COLO829 (cell line): ENCODE measurements around the gene DACT1.

ENCODE experiments used
- DNase-seq: peaks from one replicate; pipeline ENCODE4 v3.0.0; 2012; ENCODE audit warnings: low spot score

The DACT1 gene

DNA sequence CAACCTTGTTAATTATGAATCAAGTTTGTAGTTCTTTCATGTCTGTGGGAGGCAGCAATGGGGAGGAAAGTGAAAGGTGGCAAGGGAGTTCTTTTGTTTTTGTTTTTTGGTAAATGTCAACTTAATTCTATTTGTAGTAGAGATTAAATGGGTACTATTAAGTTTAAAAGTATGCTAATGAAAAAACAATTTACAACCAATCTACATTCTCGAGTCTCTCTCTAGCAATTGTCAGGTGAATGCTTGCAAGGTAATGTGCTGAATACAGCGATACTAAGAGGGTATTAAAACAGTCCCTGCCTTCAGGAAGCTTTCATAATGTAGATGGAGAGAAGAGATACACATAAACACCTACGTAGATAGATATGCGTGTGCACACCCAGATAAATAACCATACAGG is 1.6 kb upstream of the DACT1 start:
- DNase-seq = no peak

DNA sequence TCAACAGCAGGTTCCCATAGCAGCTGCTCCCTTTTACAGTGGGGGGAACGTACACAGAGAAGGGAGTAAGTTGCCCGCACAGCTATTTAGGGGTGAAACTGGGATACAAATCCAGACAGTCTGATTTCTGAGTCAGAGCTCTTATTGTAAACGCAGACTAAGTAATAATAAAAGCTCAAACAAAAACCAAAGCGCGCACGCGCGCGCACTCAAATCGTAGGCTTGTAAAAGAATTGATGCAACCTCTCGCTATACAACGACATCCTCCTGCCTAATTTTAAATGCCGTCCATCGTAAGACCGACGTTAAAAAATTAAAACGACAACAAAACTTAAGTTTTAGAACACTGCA is 747 bp upstream of the DACT1 start:
- no peak for DNase-seq

DNA sequence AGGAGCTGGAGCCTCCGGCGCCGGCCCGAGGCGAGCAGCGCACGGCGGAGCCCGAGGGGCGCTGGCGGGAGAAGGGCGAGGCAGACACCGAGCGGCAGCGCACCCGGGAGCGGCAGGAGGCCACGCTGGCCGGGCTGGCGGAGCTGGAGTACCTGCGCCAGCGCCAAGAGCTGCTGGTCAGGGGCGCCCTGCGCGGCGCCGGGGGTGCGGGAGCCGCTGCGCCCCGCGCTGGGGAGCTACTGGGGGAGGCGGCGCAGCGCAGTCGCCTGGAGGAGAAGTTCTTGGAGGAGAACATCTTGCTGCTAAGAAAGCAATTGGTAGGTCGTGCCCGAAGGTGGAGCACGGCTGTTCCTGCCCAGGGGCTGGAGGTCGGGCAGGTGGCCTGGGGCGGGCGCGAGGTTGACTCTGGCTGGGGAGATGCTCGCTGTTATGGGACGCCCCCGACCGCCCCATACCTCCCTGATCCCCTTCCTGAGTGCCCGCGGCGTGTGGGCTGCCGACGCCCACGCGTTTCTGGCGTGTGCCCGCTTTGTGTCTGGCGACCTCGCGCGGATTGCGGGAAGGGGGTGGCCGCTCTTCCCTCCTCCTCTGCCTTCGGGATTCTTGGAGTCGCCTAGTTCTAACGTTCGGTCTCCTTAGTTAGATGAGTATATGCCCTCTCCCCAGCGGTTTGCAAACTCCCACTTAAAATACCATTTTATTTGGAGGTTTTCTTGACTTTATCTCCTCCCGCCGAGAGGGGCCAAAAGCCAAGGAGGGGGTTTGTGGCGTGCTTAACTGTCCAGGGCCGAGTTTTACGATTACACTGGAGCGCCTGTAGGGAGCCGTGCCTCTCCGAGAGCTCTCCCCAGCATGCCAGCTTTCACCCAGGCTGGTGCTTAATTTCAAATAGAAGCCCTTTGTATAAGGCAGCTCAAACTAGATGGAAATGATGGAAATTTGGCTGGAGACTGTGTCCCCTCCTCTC is 752 bp downstream of the DACT1 start:
- no peak for DNase-seq

DNA sequence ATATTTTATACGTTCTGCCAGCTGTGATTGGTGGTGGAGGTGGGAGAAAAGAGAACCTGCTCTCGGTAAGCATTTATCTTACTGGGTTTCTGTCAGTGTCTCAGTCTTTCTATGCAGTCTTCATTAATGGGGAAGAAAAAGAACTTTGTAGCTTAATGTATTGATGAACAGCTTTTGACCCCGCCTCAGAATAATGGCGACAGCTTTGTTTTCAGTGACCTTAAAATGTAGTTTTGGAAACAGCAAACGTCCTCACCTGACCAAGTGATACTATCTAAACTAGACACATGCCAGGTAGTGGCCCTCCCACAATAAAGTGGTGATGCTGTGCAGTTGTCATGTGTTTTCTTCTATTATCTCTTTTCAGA is 1.4 kb downstream of the DACT1 start:
- DNase-seq = no peak

DNA sequence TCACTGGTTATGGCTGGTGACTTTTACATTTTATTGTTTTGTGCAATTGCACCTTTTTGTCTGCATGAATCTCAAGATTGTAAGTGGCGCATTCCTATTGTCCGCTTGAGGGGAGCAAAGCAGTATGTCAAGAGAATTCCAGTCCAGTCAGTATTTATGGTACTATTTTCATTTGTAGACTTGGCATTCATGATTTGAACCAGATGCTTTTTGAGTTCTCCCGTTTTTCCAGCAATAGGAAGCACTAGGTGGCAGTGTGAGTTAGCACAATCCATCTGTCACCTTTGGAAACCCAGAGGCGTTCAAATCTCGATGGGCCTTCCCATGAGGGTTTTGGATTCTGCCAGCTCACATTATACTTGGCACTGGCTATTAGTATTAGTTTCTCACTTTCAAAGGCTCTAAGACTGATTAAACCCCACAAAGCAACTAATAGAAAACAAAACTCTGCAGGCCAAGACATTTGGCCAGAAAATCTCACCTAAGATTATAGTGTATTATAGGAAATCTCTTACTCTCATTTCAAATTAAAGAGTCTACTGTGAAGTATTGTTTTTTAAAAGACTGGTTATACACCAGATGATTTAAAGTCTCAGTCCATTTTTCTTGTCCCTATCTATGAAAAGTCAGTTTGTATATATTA is 2.2 kb downstream of the DACT1 start:
- peak; percentile 54 for DNase-seq

DNA sequence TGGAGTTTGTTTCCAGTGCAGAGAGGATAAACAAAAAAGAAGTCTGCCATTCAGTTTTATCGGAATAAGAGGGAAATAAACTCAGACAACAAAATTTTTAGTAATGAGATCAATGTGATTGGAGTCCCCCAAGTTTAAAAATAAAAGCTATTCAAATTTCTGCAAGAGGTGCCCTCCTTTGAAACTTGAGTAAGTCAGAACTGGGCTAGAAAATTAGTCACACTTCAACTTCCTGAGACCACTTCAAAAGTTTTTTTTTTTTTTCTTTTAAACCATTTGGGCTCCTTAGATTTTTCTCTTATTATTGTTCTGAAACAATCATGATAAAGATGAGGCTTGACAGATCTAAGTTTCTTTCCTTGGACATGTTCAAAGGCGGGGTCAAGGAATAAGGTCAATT is 3.2 kb downstream of the DACT1 start:
- no peak for DNase-seq

DNA sequence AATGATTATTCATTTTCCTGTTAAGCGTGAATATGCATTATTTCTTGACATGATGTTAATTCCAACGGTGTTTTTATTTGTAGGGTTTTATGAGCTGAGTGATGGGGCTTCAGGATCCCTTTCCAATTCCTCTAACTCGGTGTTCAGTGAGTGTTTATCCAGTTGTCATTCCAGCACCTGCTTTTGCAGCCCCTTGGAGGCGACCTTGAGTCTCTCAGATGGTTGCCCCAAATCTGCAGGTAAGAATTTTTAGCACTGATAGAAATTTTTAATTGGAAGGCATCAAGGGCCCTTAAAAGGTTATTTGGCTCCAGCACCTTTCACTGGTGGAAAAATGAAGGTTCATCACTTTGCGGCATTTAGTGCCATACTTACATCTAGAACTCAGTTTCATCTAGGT is 3.7 kb downstream of the DACT1 start:
- DNase-seq = no peak

DNA sequence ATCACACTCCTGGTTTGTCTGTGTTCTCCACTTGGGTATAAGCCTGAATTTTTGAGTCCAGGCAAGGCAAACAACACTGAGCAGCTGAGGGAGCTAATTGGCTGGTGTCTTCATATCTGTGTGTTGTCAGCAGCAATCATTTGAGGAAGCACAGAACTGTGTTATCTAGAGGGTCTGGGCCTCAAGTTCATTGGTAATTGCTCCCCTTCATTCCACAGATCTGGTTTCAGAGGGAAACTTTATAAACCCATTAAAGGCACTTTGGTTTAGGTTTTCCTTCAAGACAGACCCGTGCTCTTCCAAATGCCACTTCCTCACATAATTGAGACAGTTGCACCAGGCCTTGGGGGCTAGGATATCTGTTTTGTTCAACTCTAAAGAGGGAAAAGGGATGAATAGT is 5.6 kb downstream of the DACT1 start:
- DNase-seq = no peak

DNA sequence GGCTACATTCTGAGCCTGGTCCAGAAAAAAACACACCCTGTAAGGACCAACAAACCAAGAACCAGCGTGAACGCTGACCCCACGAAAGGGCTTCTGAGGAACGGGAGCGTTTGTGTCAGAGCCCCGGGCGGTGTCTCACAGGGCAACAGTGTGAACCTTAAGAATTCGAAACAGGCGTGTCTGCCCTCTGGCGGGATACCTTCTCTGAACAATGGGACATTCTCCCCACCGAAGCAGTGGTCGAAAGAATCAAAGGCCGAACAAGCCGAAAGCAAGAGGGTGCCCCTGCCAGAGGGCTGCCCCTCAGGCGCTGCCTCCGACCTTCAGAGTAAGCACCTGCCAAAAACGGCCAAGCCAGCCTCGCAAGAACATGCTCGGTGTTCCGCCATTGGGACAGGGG is 7.9 kb downstream of the DACT1 start:
- no peak for DNase-seq

DNA sequence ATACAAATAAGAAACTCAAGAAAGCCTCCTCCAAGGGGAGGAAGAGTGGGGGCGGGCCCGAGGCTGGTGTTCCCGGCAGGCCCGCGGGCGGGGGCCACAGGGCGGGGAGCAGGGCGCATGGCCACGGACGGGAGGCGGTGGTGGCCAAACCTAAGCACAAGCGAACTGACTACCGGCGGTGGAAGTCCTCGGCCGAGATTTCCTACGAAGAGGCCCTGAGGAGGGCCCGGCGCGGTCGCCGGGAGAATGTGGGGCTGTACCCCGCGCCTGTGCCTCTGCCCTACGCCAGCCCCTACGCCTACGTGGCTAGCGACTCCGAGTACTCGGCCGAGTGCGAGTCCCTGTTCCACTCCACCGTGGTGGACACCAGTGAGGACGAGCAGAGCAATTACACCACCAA is 8.7 kb downstream of the DACT1 start:
- no peak for DNase-seq

DNA sequence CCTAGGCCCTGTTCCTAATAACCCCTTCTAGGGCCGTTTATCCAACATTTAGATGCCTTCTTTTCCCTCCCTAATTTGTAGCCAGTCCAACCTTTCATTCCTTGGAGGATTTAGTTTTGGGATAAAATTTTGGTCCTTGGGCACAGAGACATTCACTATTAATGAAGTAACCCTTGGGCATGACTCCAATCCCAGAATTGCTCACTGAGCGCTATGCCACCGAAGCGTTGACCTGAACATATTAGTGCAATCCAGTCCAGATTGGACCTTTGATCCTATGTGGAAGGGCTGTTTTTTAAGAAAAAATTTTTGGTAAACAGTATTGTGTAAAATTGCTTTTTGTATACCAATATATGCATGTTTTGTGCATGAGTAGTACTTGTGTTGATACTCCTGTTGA is 10.0 kb downstream of the DACT1 start:
- DNase-seq = no peak

DNA sequence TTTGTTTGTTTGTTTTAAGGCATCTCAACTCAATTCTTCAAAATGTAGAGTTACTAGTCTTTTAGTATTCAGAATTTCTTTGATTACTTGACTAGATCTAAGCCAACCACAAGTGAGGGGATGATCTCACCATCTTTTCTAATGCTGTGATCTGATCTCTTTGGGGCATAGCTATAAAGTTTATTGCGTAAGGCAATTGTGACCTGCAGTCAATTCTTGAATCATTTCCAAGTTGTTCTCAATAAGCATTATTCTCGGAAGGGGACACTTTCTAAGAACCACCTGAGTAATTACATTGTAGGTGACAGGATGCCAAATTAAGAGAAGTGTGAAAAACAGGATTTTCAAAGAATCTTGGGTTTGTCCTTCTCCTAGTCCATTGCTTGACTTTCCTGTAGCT is 13.1 kb downstream of the DACT1 start:
- no peak for DNase-seq

DNA sequence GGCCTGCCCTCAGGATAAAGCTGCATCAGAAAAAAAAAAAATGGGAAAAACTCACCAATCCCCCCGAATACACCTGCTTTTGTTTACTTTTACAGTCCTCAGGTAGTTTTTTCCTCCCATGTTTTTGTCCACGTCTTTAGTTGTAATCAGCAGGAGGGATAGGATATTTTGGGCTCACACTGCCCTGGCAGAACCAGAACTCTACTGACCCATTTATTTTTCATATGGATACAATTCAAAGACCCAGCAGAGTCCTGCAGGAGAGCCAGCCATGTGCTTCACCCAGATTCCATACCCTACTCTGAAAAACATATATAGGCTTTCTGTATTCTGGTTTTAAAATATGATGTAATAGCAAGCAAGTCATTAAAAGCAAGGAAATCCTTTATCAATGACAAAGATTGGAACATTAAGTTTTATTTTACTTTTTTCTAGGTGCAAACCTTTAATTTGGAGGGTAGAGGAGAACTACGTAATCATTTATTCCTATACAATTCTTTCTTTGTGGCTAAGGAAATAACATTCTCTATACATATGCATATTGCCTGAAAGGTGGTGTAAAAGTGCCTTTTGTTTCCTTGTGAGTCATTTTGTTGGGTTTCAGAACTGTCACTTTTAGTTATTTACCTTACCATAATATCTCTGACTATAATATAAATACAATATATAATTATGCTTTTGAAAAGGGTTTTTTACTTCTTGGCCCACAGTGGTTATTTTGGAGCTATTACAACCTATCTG is 19.1 kb downstream of the DACT1 start:
- no peak for DNase-seq

DNA sequence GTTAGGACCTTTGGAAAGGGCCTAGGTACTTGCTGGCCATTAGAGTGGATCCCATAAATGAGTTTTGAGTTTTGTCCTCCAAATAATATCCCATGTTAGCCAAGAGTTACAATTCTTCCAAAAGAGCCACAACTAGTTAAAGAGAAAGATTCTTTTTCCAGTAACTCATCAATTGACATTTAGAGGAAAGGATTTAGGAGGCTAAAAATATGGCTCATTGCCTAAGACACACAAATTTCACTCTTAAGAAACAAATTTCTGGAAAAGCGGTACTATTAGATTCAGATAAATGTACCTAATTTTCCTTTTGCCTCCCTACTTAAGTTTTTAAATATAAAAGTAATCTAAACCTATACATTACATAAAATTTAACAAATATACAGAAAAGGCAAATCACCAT is 21.3 kb downstream of the DACT1 start:
- no peak for DNase-seq

DNA sequence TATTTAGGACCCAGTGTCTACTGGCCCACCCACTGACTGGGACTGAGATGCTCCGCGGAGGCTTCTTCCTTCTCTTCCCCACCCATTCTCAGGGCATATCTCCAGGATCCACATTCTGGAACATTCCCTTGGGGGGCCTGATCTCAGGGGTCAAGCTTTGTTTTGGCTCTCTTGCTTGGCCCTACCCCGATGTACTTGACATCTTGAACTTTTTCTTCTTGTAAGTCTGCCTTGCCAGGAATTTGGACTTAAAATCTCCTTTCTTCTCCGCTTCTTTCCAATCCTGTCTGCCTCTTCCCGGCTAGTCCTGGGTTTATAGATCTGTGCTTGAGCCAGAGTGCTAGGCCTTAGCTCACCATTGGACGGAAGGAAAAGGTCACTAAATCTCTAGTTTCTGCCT is 22.1 kb downstream of the DACT1 start:
- DNase-seq = no peak

DNA sequence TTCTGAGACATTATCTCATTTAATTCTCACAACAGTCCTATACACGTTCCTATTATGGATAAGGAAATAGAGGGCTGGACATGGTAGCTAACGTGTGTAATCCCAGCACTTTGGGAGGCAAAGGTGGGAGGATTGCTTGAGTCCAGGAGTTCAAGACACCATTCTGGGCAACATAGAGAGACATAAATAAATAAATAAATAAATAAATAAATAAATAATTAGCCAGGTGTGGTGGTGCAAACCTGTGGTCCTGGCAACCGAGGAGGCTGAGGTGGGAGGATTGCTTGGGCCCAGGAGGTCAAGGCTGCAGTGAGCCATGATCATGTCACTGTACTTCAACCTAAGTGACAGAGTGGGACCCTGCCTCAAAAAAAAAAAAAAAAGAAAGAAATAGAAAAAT is 22.6 kb downstream of the DACT1 start:
- no peak for DNase-seq

DNA sequence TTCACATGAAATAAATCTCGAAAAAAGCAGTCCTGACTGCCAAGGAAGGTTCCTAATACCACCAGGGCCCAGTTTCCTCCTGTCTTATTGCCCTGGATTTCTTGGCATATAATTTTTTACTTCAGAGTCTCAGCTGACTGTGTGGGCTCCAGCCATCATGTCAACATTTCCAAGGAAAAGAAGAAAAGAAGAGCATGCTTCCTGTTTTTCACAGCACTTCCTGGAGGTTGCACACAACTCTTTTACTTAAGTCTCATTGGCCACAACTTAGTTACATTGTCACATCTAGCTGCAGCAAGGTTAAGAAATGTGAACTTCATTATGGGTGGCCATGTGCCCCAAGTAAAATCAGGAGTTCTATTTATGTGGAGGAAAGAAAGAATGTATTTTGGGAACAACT is 24.3 kb downstream of the DACT1 start:
- no peak for DNase-seq

DNA sequence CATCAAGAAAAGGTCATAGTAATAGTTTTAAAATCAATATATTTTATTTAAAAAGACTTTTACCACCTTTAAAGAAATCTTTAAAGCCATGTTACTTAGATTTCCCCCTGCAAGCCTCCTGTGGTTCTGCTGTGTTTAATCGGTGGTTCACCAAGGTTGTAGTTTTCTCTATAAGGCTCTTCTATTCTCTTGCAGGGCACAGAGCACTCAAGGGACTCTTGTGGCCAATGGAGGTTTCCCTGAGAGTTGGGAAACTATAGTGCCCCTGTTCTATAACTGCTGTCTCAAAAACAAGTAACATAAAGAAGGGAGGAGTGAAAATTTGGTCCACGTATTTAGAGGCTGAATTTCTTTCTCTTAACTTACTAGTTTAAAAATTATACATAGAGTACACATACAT is 25.0 kb downstream of the DACT1 start:
- DNase-seq = no peak

DNA sequence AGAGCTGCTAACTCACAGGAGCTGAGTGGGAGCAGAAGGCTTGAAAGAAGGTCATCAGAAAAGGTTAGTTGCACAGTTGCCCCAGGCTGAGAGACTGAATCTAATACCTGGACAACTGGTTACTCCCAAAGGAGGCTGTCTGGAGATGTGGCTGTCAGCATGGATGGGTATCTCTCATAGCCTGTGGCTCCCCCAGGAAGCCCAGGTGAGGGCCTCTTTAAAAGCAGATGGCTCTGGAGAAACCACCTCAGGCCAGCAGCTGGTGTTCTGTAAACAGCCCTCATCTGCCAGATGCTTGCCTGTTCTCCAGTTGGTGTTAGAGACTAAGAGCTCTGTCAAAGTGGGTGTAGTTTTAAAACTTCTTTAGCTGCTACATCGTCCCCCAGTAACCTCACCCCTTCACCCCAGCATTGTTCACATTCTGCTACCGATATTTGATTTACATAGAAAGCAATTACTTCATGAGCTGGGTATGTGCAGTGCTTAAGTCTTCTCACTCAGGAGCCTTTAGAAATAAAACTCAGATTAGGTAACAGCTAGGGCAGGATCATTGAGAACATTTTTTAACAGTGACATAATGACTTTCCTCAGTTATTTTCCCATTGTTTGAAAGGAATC is 25.8 kb downstream of the DACT1 start:
- no peak for DNase-seq

DNA sequence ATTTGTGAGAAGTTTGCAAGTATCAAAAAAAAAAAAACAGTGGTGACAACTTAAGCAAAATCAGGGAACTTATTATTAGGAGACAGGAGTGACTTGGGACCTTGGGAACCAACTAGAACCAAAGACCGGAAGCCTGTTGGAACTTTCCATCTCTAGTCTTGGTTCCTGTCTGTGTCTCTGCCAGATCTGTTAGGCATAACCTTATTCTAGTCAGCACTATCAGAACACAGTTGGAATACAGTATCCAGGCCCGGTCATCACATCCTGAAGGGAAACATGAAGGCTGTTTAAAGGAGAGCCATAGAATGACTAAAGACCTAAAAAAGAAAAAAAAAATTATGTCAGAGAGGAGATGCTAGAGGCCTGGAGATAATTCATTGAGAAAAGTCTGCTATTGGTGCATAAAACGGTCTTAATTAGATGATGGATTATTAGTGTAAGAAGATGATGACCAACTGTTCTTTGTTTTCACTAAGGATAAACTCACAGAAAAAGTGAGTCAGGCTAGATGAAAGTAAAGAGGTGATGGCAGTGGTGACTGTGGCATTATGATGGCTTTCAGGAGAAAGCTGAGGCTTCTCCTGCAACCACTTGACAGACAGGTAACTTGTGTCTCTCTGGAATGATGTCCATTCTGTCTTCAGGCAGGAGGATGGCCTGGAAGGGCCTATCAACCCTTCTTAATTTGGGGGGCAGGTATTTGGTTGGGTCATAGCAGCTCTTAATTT is 28.2 kb downstream of the DACT1 start:
- no peak for DNase-seq

DNA sequence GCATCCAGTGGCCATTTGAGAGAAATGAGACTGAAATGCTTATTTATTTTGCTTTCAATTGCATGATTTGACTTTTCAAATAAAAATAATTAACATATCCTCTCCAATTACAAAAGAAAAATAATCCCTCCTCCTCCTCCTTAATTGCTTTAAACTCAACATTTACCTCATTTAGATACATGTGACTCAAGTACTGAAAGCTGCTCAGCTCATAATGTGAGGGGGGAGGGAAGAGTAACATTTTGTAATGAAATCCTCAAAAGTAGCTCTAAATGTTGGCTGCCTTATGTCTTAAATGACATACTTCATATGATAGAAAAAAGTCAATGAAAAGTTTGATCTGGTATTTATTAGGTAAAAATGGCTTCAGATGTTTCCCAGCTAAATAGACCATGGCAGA is 29.0 kb downstream of the DACT1 start:
- no peak for DNase-seq

DNA sequence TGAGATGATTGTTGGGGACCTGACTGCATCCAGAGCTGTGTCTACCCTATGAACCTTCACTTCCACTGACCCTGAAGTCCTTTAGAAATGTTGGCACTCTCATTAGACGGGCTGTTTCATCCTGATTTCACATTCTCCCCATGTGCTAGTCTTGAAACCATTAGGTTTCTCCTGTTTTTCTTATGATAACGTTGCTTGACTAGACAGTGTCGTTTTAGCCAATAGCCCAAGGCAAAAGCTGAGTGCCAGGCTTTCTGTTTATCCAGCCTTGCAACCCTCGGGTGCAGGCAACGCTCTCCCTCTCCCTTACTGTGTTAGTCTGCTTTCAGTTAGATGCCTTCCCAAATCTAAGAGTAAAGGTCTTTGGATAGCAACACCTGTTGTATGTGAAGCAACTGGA is 30.1 kb downstream of the DACT1 start:
- DNase-seq = no peak
